ENCODE results near the gene ACBD6.

The ACBD6 gene

GRCh38 chr1:180539136-180539535 lies 36.8 kb upstream of the ACBD6 start:
- H3K9me3 ChIP-seq (ENCODE audit: control insufficient read depth, insufficient read depth, low read depth, low read length) = no peaks in the 10 kb centered on the region
- H3K9ac ChIP-seq (ENCODE audit: low read length) = no peak overlapping the region
- no peak overlapping the region for H3K4me3 ChIP-seq (ENCODE audit: low read depth, low read length)
- H3K4me1 ChIP-seq (ENCODE audit: control insufficient read depth, insufficient read depth, low read length) = peaks cover 10% of the 10 kb centered on the region
- no peaks in the 10 kb centered on the region for H3K27me3 ChIP-seq (ENCODE audit: control insufficient read depth, insufficient read depth, low read length)
- H3K27ac ChIP-seq (ENCODE audit: low read depth, low read length) = no peak overlapping the region
- no peaks in the 10 kb centered on the region for H3K36me3 ChIP-seq (ENCODE audit: control insufficient read depth, insufficient read depth, low read length)

- Histone ChIP-seq H3K4me1 (ENCODE audit: control insufficient read depth, insufficient read depth, low read length) (peaks cover under 1% of the 10 kb centered on the region; the same call in 1 of the 2 replicates), H3K27ac (ENCODE audit: low read depth, low read length) (no peak overlapping the region), H3K4me3 (ENCODE audit: low read depth, low read length) (no peak overlapping the region), H3K36me3 (ENCODE audit: control insufficient read depth, insufficient read depth, low read length) (no peaks in the 10 kb centered on the region), H3K27me3 (ENCODE audit: control insufficient read depth, insufficient read depth, low read length) (no peaks in the 10 kb centered on the region), H3K9ac (ENCODE audit: low read length) (no peak overlapping the region), H3K9me3 (ENCODE audit: control insufficient read depth, insufficient read depth, low read depth, low read length) (no peaks in the 10 kb centered on the region)
Observed at GRCh38 chr1:180536821-180537372, 34.5 kb upstream of the ACBD6 start.

GRCh38 chr1:180535418-180535999 lies 33.1 kb upstream of the ACBD6 start:
- Histone ChIP-seq H3K27ac (ENCODE audit: low read depth, low read length) (no peak overlapping the region), H3K36me3 (ENCODE audit: control insufficient read depth, insufficient read depth, low read length) (no peaks in the 10 kb centered on the region), H3K9me3 (ENCODE audit: control insufficient read depth, insufficient read depth, low read depth, low read length) (no peaks in the 10 kb centered on the region), H3K9ac (ENCODE audit: low read length) (no peak overlapping the region), H3K4me1 (ENCODE audit: control insufficient read depth, insufficient read depth, low read length) (peaks cover 2% of the 10 kb centered on the region), H3K27me3 (ENCODE audit: control insufficient read depth, insufficient read depth, low read length) (no peaks in the 10 kb centered on the region), H3K4me3 (ENCODE audit: low read depth, low read length) (no peak overlapping the region)

- Histone ChIP-seq H3K4me3 (ENCODE audit: low read depth, low read length) (no peak overlapping the region), H3K36me3 (ENCODE audit: control insufficient read depth, insufficient read depth, low read length) (no peaks in the 10 kb centered on the region)
Observed at GRCh38 chr1:180534214-180534613, 31.8 kb upstream of the ACBD6 start.

GRCh38 chr1:180533266-180533987 lies 31.1 kb upstream of the ACBD6 start:
- Histone ChIP-seq H3K4me1 (ENCODE audit: control insufficient read depth, insufficient read depth, low read length) (peaks cover 8% of the 10 kb centered on the region), H3K27me3 (ENCODE audit: control insufficient read depth, insufficient read depth, low read length) (no peaks in the 10 kb centered on the region), H3K36me3 (ENCODE audit: control insufficient read depth, insufficient read depth, low read length) (no peaks in the 10 kb centered on the region), H3K4me3 (ENCODE audit: low read depth, low read length) (no peak overlapping the region), H3K9me3 (ENCODE audit: control insufficient read depth, insufficient read depth, low read depth, low read length) (no peaks in the 10 kb centered on the region), H3K9ac (ENCODE audit: low read length) (no peak overlapping the region), H3K27ac (ENCODE audit: low read depth, low read length) (no peak overlapping the region)

More at GRCh38 chr1:180534214-180534613, 31.8 kb upstream of the ACBD6 start:
- Histone ChIP-seq H3K27me3 (ENCODE audit: control insufficient read depth, insufficient read depth, low read length) (no peaks in the 10 kb centered on the region), H3K27ac (ENCODE audit: low read depth, low read length) (no peak overlapping the region), H3K9me3 (ENCODE audit: control insufficient read depth, insufficient read depth, low read depth, low read length) (no peaks in the 10 kb centered on the region), H3K4me1 (ENCODE audit: control insufficient read depth, insufficient read depth, low read length) (peaks cover 8% of the 10 kb centered on the region), H3K9ac (ENCODE audit: low read length) (no peak overlapping the region)

- no peaks in the 10 kb centered on the region for H3K36me3 ChIP-seq (ENCODE audit: control insufficient read depth, insufficient read depth, low read length)
- no peak overlapping the region for H3K4me3 ChIP-seq (ENCODE audit: low read depth, low read length)
- no peaks in the 10 kb centered on the region for H3K27me3 ChIP-seq (ENCODE audit: control insufficient read depth, insufficient read depth, low read length)
- H3K9ac ChIP-seq (ENCODE audit: low read length) = no peak overlapping the region
- H3K27ac ChIP-seq (ENCODE audit: low read depth, low read length) = no peak overlapping the region
- no peaks in the 10 kb centered on the region for H3K9me3 ChIP-seq (ENCODE audit: control insufficient read depth, insufficient read depth, low read depth, low read length)
- H3K4me1 ChIP-seq (ENCODE audit: control insufficient read depth, insufficient read depth, low read length) = peaks cover 8% of the 10 kb centered on the region
Observed at GRCh38 chr1:180532854-180533253, 30.5 kb upstream of the ACBD6 start.

GRCh38 chr1:180530501-180530900 lies 28.1 kb upstream of the ACBD6 start:
- Histone ChIP-seq H3K9me3 (ENCODE audit: control insufficient read depth, insufficient read depth, low read depth, low read length) (no peaks in the 10 kb centered on the region), H3K9ac (ENCODE audit: low read length) (no peak overlapping the region), H3K36me3 (ENCODE audit: control insufficient read depth, insufficient read depth, low read length) (no peaks in the 10 kb centered on the region), H3K4me1 (ENCODE audit: control insufficient read depth, insufficient read depth, low read length) (peaks cover 21% of the 10 kb centered on the region), H3K27ac (ENCODE audit: low read depth, low read length) (no peak overlapping the region), H3K27me3 (ENCODE audit: control insufficient read depth, insufficient read depth, low read length) (no peaks in the 10 kb centered on the region), H3K4me3 (ENCODE audit: low read depth, low read length) (no peak overlapping the region)

- H3K4me1 ChIP-seq (ENCODE audit: control insufficient read depth, insufficient read depth, low read length) = peaks cover 21% of the 10 kb centered on the region
- H3K27ac ChIP-seq (ENCODE audit: low read depth, low read length) = no peak overlapping the region
- no peaks in the 10 kb centered on the region for H3K27me3 ChIP-seq (ENCODE audit: control insufficient read depth, insufficient read depth, low read length)
- no peak overlapping the region for H3K9ac ChIP-seq (ENCODE audit: low read length)
- no peak overlapping the region for H3K4me3 ChIP-seq (ENCODE audit: low read depth, low read length)
- H3K9me3 ChIP-seq (ENCODE audit: control insufficient read depth, insufficient read depth, low read depth, low read length) = no peaks in the 10 kb centered on the region
- no peaks in the 10 kb centered on the region for H3K36me3 ChIP-seq (ENCODE audit: control insufficient read depth, insufficient read depth, low read length)
Observed at GRCh38 chr1:180528868-180529470, 26.6 kb upstream of the ACBD6 start.

- Histone ChIP-seq H3K9me3 (ENCODE audit: control insufficient read depth, insufficient read depth, low read depth, low read length) (no peaks in the 10 kb centered on the region), H3K27me3 (ENCODE audit: control insufficient read depth, insufficient read depth, low read length) (no peaks in the 10 kb centered on the region), H3K9ac (ENCODE audit: low read length) (no peak overlapping the region), H3K4me1 (ENCODE audit: control insufficient read depth, insufficient read depth, low read length) (peaks cover 30% of the 10 kb centered on the region), H3K27ac (ENCODE audit: low read depth, low read length) (no peak overlapping the region), H3K4me3 (ENCODE audit: low read depth, low read length) (no peak overlapping the region), H3K36me3 (ENCODE audit: control insufficient read depth, insufficient read depth, low read length) (no peaks in the 10 kb centered on the region)
Observed at GRCh38 chr1:180527101-180527669, 24.8 kb upstream of the ACBD6 start.

GRCh38 chr1:180525715-180526039 lies 23.3 kb upstream of the ACBD6 start:
- Histone ChIP-seq H3K27me3 (ENCODE audit: control insufficient read depth, insufficient read depth, low read length) (no peaks in the 10 kb centered on the region), H3K4me3 (ENCODE audit: low read depth, low read length) (no peak overlapping the region), H3K27ac (ENCODE audit: low read depth, low read length) (no peak overlapping the region), H3K4me1 (ENCODE audit: control insufficient read depth, insufficient read depth, low read length) (peaks cover 39% of the 10 kb centered on the region), H3K9ac (ENCODE audit: low read length) (no peak overlapping the region), H3K36me3 (ENCODE audit: control insufficient read depth, insufficient read depth, low read length) (no peaks in the 10 kb centered on the region), H3K9me3 (ENCODE audit: control insufficient read depth, insufficient read depth, low read depth, low read length) (no peaks in the 10 kb centered on the region)

Measured in HUES6 (cell line).